ENCODE data around the gene RAPGEF5.

Gene RAPGEF5

GRCh38 chr7:22229148-22229547 is 127.8 kb downstream of the RAPGEF5 start:
- DNase-seq (ENCODE audit: low read depth in 1 of 2, low spot score in 1 of 2): no peak

GRCh38 chr7:22223807-22224206 is 133.1 kb downstream of the RAPGEF5 start:
- DNase-seq (ENCODE audit: low read depth in 1 of 2, low spot score in 1 of 2): no peak

- no peak for DNase-seq (ENCODE audit: low read depth in 1 of 2, low spot score in 1 of 2)
Observed at GRCh38 chr7:22220941-22221340, 136.0 kb downstream of the RAPGEF5 start.

- DNase-seq (ENCODE audit: low read depth in 1 of 2, low spot score in 1 of 2): no peak
Observed at GRCh38 chr7:22219739-22220493, 137.0 kb downstream of the RAPGEF5 start.

- DNase-seq (ENCODE audit: low read depth in 1 of 2, low spot score in 1 of 2): no peak
Observed at GRCh38 chr7:22219036-22219435, 137.9 kb downstream of the RAPGEF5 start.

- no peak for DNase-seq (ENCODE audit: low read depth in 1 of 2, low spot score in 1 of 2)
Observed at GRCh38 chr7:22216832-22217475, 140.0 kb downstream of the RAPGEF5 start.

- DNase-seq (ENCODE audit: low read depth in 1 of 2, low spot score in 1 of 2): no peak
Observed at GRCh38 chr7:22216309-22216708, 140.6 kb downstream of the RAPGEF5 start.

- DNase-seq (ENCODE audit: low read depth in 1 of 2, low spot score in 1 of 2): no peak
Observed at GRCh38 chr7:22214000-22214399, 143.0 kb downstream of the RAPGEF5 start.

GRCh38 chr7:22213081-22213480 is 143.9 kb downstream of the RAPGEF5 start:
- no peak for DNase-seq (ENCODE audit: low read depth in 1 of 2, low spot score in 1 of 2)

GRCh38 chr7:22210967-22211366 is 146.0 kb downstream of the RAPGEF5 start:
- no peak for DNase-seq (ENCODE audit: low read depth in 1 of 2, low spot score in 1 of 2)

- no peak for DNase-seq (ENCODE audit: low read depth in 1 of 2, low spot score in 1 of 2)
Observed at GRCh38 chr7:22210355-22210754, 146.6 kb downstream of the RAPGEF5 start.

- DNase-seq (ENCODE audit: low read depth in 1 of 2, low spot score in 1 of 2): no peak
Observed at GRCh38 chr7:22208799-22209198, 148.2 kb downstream of the RAPGEF5 start.

GRCh38 chr7:22207724-22208225 is 149.2 kb downstream of the RAPGEF5 start:
- DNase-seq (ENCODE audit: low read depth in 1 of 2, low spot score in 1 of 2): no peak

- DNase-seq (ENCODE audit: low read depth in 1 of 2, low spot score in 1 of 2): no peak
Observed at GRCh38 chr7:22205631-22206030, 151.3 kb downstream of the RAPGEF5 start.

GRCh38 chr7:22204312-22204711 is 152.6 kb downstream of the RAPGEF5 start:
- no peak for DNase-seq (ENCODE audit: low read depth in 1 of 2, low spot score in 1 of 2)

GRCh38 chr7:22202141-22202540 is 154.8 kb downstream of the RAPGEF5 start:
- no peak for DNase-seq (ENCODE audit: low read depth in 1 of 2, low spot score in 1 of 2)

GRCh38 chr7:22201186-22201880 is 155.6 kb downstream of the RAPGEF5 start:
- DNase-seq (ENCODE audit: low read depth in 1 of 2, low spot score in 1 of 2): no peak

GRCh38 chr7:22200777-22201176 is 156.2 kb downstream of the RAPGEF5 start:
- DNase-seq (ENCODE audit: low read depth in 1 of 2, low spot score in 1 of 2): no peak

- DNase-seq (ENCODE audit: low read depth in 1 of 2, low spot score in 1 of 2): no peak
Observed at GRCh38 chr7:22200238-22200637, 156.7 kb downstream of the RAPGEF5 start.

- DNase-seq (ENCODE audit: low read depth in 1 of 2, low spot score in 1 of 2): no peak
Observed at GRCh38 chr7:22197376-22197775, 159.6 kb downstream of the RAPGEF5 start.

- no peak for DNase-seq (ENCODE audit: low read depth in 1 of 2, low spot score in 1 of 2)
Observed at GRCh38 chr7:22196429-22196828, 160.5 kb downstream of the RAPGEF5 start.
